NCI-H1436 (cell line): ENCODE data around the gene CAND2.
"Not testable (repeated sequence)": the region's sequence is repeated elsewhere in the genome, so short reads cannot be mapped to it uniquely, and the experiment has no call there.

Source experiments
- DNase-seq: peaks from one replicate; lab custom pipeline; 2025; lab: John Stamatoyannopoulos, UW

The CAND2 gene

GRCh38 chr3:12831301-12831866 lies 34.9 kb downstream of the CAND2 start:
- peak; percentile 43 for DNase-seq

- DNase-seq: no peak
Measured at GRCh38 chr3:12832350-12833221, 36.1 kb downstream of the CAND2 start.

DNA sequence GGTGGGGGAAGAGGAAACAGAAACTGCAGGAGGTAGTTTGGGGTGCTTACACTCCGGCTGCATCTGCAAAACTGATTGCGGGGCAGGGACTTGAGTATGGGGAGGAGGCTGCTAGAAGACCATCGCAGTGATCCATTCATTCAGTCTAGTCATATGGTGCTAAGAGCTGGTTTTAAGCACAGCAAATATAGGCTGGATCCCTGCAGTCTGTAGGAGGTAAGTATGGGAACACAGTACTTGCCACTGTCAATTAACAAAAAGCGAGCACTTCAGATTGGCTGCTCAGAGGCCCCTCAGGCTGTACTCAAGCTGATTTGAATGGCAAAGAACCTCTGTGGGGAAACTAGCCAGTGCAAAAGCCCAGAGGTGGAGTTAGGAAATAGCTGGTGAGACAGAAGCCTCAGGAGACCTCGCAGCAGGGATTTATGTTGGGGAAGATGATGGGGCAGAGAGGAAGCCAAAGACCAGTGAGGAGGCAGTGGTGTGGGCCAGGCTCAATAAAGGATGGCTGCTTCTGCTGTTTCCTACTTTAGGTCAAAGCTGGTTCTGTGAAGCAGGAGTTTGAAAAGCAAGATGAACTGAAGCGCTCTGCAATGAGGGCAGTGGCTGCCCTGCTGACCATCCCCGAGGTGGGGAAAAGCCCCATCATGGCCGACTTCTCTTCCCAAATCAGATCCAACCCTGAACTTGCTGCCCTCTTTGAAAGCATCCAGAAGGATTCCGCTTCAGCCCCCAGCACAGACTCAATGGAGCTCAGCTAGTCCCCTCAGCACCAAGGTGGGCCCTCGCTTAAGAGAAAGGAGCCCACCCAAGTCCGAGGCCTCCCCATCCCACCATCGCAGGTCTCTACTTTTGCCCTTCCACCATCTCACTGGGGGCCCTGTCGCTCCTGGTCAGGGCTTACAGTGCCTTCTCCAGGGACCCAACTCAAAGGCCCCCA lies 37.0 kb downstream of the CAND2 start:
- DNase-seq: no peak

GRCh38 chr3:12835052-12835665 lies 38.7 kb downstream of the CAND2 start:
- no peak for DNase-seq

DNA sequence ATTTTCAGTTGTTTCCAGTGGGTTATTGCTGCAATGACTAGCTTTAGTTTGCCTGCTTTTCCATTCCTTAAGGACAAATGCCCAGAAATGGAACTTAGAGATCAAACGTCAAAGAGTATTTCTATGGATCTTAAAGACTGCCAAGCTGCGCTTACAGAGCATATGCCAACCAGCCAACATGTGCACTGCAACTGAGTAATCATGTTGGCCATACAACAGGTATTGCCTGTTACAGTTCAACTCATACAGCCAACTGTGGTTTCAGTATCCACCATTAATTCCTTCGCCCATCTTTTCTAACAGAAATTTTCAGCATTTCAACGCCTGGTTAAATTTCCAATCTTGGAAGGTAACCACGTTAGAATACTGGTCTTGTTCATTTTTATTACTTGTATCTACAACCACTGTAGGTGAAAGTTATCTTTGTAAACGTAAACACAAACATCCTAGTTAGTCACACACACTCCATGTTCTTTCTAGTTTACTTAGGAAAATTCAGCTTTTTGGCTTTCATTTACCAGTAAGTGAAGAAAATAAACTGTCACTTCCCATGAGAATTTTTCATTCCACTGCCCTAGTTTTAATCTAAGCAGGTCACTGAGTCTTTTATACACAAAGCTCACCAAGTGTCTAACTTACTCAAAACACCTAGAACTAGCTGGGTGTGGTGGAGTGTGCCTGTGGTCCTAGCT lies 41.0 kb downstream of the CAND2 start:
- no peak for DNase-seq

GRCh38 chr3:12838179-12838965 lies 41.9 kb downstream of the CAND2 start:
- DNase-seq: no peak

DNA sequence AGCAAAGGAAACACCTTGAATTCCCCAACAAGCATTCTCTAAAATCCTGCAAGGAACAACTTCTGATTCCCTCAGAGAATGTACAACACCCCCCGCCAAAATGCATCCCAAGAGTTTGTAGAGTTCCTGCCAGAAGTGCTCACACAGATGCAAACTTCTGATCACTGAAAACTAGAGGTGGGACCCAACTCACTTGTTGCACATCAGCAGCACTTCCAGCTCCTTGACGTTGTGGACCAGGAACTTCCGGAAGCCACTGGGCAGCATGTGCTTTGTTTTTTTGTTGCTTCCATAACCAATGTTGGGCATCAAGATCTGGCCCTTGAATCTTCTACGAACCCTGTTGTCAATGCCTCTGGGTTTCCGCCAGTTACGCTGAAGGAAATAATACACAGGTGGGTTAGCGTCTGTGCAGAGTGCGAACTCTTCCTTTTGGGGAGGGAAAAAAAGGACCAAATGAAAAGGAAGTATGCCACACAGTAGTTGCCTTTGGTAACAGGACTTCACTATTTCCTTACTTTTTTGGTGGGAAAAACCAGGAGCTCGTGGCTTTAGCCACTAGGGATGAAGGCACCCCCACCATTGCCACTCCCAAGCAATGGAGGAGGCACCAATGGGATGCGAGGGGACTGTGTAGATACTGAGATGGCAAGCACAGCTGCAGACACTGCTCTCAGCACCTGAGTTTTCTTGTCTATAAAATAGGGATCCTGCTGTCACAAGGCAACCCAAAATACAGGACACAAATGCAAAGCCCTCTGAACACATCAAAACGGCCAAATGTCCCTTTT lies 42.9 kb downstream of the CAND2 start:
- DNase-seq: no peak

- DNase-seq: not testable (repeated sequence)
Measured at GRCh38 chr3:12840148-12840547, 43.7 kb downstream of the CAND2 start.

DNA sequence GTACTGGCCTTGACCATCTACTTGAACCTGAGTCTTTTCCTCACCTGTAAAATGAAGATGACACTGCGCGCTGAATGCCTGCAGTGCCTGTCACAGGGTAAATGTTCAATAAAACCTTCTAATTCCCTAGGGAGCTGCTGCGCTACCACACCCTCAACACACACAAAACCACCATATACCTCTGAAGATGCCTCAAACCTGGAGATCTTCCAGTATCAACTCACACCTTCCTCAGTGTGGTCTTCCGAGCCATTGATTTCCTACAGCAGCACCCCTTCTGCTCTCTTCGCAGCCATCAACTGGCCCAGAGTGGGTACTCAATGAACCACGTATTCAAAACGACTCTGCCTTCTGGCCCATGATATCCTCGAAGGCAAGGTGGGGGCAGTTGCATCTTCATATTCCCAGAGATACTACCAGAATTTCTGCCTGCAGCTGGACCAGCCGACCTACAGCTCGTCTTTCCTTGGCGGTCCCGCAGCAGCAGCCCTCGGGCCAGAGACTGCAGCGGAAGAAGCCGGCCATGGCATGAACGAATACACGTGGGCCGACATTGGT lies 44.2 kb downstream of the CAND2 start:
- DNase-seq: no peak

DNA sequence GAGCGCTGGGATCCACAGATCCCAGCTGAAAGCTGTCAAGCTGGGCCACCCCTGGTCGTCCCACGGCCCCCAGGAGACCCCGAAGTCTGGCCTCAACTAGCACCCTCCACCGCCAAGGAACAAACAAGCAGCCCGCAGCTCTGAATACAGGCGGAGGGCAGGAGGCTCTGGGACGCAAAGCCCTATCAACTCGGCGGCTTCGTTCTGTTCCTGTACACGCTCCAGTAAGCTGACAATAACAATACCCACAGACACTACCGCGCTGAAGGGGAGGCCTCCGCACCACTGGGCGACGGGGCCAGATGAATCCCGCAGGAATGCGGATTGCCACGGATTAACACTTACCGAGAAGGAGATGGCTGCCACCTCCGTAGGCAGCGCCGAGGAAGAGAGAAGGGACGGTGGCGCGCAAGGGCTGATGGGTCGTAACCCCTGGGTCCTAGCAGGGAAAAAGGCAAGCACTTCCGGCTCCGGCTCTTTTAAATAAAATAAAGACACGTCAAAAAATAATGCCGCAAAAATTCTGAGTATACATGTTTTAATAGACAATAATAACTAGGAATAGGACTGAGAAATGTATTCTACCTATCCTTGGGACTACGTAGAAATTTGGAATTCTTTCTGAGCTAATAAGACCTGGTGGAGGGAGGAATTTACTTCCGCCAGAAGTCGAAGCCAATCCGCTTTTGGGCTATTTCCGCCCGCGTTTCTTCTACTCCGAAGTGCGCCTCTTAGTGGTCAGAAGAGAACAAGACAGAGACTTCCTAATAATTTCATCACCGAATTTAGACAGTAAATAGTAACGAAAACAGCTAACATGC lies 44.9 kb downstream of the CAND2 start, which contains the start of gene RPL32:
TSS of gene RPL32 (minus strand) at position 417 of the 821 bp plus-strand sequence. CDS start 1,328 bp downstream, outside the sequence.
- peak; percentile 78 for DNase-seq

DNA sequence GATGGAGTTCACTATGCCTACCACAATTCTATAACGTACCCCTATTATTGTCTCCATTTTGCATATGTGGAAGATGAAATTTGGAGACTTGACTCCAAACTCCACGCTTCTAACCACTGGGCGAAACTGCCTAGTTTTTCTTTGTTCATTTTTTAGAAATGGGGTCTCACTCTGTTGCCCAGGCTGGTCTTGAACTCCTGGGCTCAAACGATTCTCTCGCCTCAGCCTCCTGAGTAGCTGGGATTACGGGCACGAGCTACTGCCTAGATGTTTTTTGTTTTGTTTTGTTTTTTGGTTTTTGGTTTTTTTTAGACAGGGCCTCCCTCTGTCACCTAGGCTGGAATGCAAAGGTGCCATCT lies 45.5 kb downstream of the CAND2 start:
- DNase-seq: no peak

- DNase-seq: no peak
Measured at GRCh38 chr3:12842469-12842868, 46.0 kb downstream of the CAND2 start.

DNA sequence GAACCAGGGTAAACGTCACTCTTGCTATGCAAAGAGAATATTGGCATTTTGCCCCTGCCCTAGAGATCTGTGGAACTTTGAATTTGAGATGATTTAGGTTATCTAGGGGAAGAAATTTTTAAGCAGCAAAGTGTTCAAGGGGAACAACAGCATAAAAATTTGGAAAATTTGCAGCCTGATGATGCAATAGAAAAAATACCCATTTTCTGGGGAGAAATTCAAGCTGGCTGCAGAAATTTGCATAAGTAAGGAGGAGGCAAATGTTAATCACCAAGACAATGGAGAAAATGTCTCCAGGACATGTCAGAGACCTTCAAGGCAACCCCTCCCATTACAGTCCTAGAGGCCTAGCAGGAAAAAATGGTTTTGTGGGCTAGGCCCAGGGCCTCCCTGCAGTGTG lies 49.3 kb downstream of the CAND2 start:
- no peak for DNase-seq

DNA sequence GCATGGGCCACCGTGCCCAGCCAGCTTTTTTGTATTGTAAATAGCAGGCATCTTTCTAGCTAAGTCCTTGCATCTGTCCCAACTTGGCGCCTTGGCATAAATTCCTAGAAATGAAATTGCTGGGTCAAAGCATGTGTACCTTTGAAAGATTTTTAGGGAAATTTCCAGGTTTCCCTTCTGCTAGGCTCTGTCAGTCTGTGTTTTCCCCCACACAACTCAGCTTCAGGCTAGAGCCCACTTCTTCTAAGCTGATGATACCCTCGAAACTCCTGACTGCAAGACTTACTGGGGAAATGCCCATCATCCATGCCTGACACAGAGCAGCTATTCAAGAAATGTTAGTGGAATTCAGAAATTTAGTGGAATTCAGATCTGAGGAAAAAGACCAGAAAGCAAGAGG lies 55.7 kb downstream of the CAND2 start:
- DNase-seq: no peak

GRCh38 chr3:12853847-12854246 lies 57.4 kb downstream of the CAND2 start:
- DNase-seq: not testable (repeated sequence)

DNA sequence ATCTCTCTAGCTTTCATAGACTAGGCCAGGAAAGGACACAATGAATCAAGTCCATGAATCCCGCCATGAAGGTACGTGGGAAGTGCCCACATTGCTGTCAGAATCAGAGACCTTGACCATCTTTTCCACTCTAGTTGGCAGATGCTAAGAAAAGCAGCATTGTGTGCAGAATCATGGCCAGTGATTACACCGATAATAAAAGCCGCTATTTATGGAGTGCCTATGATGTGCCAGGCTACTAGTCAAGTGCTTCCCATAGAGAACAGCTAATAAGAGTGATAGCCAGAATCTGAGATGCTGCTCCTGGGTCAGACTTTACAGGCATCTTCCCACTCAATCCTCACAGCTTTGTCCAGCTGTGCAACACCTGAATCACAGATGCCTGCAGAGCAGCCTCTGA lies 58.1 kb downstream of the CAND2 start:
- no peak for DNase-seq

DNA sequence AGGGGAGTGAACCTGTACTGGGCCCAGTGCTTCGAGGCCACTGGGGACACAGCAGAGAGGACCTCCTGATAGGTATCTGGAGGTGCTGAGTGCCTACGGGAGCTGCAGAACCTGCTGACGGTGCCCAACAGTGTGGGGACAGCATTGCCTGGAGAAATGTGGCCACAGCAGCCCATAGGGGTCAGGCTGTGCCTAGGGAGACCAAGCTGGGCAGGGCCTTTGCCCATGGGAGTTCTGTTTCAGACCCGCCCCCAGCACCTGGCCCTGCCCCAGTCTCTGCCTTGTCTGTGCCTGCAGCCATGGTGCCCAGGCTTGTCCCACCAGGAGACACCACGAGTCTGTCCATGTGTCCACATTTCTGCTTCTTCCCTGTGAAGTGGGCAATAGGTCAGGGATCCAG lies 60.1 kb downstream of the CAND2 start:
- no peak for DNase-seq

- DNase-seq: no peak
Measured at GRCh38 chr3:12859840-12860239, 63.4 kb downstream of the CAND2 start.

- no peak for DNase-seq
Measured at GRCh38 chr3:12861611-12862010, 65.1 kb downstream of the CAND2 start.
